Activated effector memory CD4-positive, alpha-beta T cell treated with Interleukin-2 at 50 U/mL for 16 hours (primary cell): ENCODE measurements around the gene CLEC4D.
"Not testable (repeated sequence)": the region's sequence is repeated elsewhere in the genome, so short reads cannot be mapped to it uniquely, and the experiment has no call there.

ENCODE experiments used
- DNase-seq: peaks from one replicate; pipeline ENCODE4 v3.0.0-alpha.2; 2020

CLEC4D gene

GRCh38 chr12:8513256-8513655, at the start of gene CLEC4D:
Gene CLEC4D (plus strand): TSS chr12:8513503. CDS start chr12:8513733, 230 bp downstream.
- no peak for DNase-seq

- no peak for DNase-seq
Measured at GRCh38 chr12:8465301-8465996, 47.9 kb upstream of the CLEC4D start.

- DNase-seq = no peak
Measured at GRCh38 chr12:8466241-8466640, 47.1 kb upstream of the CLEC4D start.

- DNase-seq = no peak
Measured at GRCh38 chr12:8471090-8471489, 42.2 kb upstream of the CLEC4D start.

GRCh38 chr12:8475508-8476203, 37.6 kb upstream of the CLEC4D start:
- DNase-seq = no peak

GRCh38 chr12:8482571-8483061, 30.7 kb upstream of the CLEC4D start:
- no peak for DNase-seq

GRCh38 chr12:8483079-8483478, 30.2 kb upstream of the CLEC4D start:
- DNase-seq = no peak

- no peak for DNase-seq
Measured at GRCh38 chr12:8491646-8492530, 21.4 kb upstream of the CLEC4D start.

- no peak for DNase-seq
Measured at GRCh38 chr12:8493084-8493483, 20.2 kb upstream of the CLEC4D start.

- DNase-seq = not testable (repeated sequence)
Measured at GRCh38 chr12:8495671-8496070, 17.6 kb upstream of the CLEC4D start.

- DNase-seq = not testable (repeated sequence)
Measured at GRCh38 chr12:8496074-8496473, 17.2 kb upstream of the CLEC4D start.

- no peak for DNase-seq
Measured at GRCh38 chr12:8499616-8500015, 13.7 kb upstream of the CLEC4D start.

GRCh38 chr12:8501720-8502119, 11.6 kb upstream of the CLEC4D start:
- no peak for DNase-seq

- DNase-seq = no peak
Measured at GRCh38 chr12:8504351-8504750, 9.0 kb upstream of the CLEC4D start.

- DNase-seq = no peak
Measured at GRCh38 chr12:8507596-8507995, 5.7 kb upstream of the CLEC4D start.

GRCh38 chr12:8508223-8508622, 5.1 kb upstream of the CLEC4D start:
- no peak for DNase-seq

- no peak for DNase-seq
Measured at GRCh38 chr12:8508910-8509841, 4.1 kb upstream of the CLEC4D start.

GRCh38 chr12:8517971-8518370, 4.7 kb downstream of the CLEC4D start:
- no peak for DNase-seq

- no peak for DNase-seq
Measured at GRCh38 chr12:8519171-8519570, 5.9 kb downstream of the CLEC4D start.

GRCh38 chr12:8527250-8528130, 14.2 kb downstream of the CLEC4D start:
- DNase-seq = no peak

- DNase-seq = no peak
Measured at GRCh38 chr12:8532045-8532444, 18.7 kb downstream of the CLEC4D start.
